ACC112 (cell line): ENCODE data around the gene C12orf75.
A peak's percentile ranks its signal among the peaks of the same experiment; 100 is the strongest.

Source experiments
- H2AFZ ChIP-seq: fragments of 200-600 bp; sonication (generic); one replicate; pipeline ENCODE4 v1.6.0; 2017; ENCODE audit warnings: antibody characterized with exemption, low read length; ENCODE audit not compliant: unreplicated experiment
- H3K27ac ChIP-seq: fragments of 200-600 bp; sonication (generic); 2 replicates; pipeline ENCODE4 v1.5.1; 2014; ENCODE audit warnings: low read depth, mild to moderate bottlenecking, antibody characterized with exemption, low read length, moderate library complexity
- H3K27me3 ChIP-seq: fragments of 200-600 bp; sonication (generic); 2 replicates; pipeline ENCODE4 v1.6.1; 2014; ENCODE audit warnings: mild to moderate bottlenecking, antibody characterized with exemption, low read length, moderate library complexity, mixed read lengths; ENCODE audit not compliant: insufficient read depth
- H3K36me3 ChIP-seq: fragments of 200-600 bp; sonication (generic); 2 replicates; pipeline ENCODE4 v1.6.1; 2016; ENCODE audit warnings: mild to moderate bottlenecking, antibody characterized with exemption, low read length, moderate library complexity, mixed read lengths; ENCODE audit not compliant: insufficient read depth
- H3K4me1 ChIP-seq: fragments of 200-600 bp; sonication (generic); one replicate; pipeline ENCODE4 v1.6.1; 2016; ENCODE audit warnings: low read length, mixed read lengths; ENCODE audit not compliant: insufficient read depth, unreplicated experiment, control insufficient read depth
- H3K4me3 ChIP-seq: fragments of 200-600 bp; sonication (generic); 2 replicates; pipeline ENCODE4 v1.5.1; 2014; ENCODE audit warnings: mild to moderate bottlenecking, low read depth, low read length
- H3K79me2 ChIP-seq: fragments of 200-600 bp; sonication (generic); one replicate; pipeline ENCODE4 v1.6.0; 2016; ENCODE audit warnings: low read length; ENCODE audit not compliant: control insufficient read depth, unreplicated experiment, insufficient read depth

C12orf75 gene

DNA sequence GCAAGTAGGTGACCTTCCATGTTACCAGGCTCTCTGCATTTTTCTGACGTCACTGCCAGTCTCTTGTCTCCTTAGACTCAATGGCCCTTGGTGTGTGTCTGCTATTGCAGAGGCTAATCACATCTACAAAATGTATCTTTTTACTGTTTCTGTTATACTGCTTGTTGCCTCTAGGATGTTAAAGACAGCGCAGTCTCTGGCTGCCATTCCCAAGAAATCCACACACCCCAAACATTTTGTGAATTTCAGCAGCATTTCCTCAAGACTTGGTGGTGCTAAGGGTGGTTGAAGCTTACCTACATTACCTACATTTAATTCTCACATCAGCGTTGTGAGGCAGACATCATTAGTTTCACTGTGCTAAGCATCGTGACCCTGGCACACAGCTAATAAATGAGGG, 87.2 kb downstream of the C12orf75 start:
- Histone ChIP-seq H3K79me2 (no peaks in the 10 kb centered on the region), H3K27ac (peak overlapping the region; percentile 36), H2AFZ (no peak overlapping the region), H3K36me3 (no peaks in the 10 kb centered on the region), H3K27me3 (no peaks in the 10 kb centered on the region), H3K4me1 (peaks cover 9% of the 10 kb centered on the region), H3K4me3 (no peak overlapping the region)

- H3K4me1 ChIP-seq = peaks cover 9% of the 10 kb centered on the region
- H3K27ac ChIP-seq = peak overlapping the region; percentile 36
- no peaks in the 10 kb centered on the region for H3K27me3 ChIP-seq
- no peak overlapping the region for H3K4me3 ChIP-seq
- peak overlapping the region; percentile 13 for H2AFZ ChIP-seq
- no peaks in the 10 kb centered on the region for H3K36me3 ChIP-seq
- H3K79me2 ChIP-seq = no peaks in the 10 kb centered on the region
Observed at GRCh38 chr12:105418229-105418628, 87.7 kb downstream of the C12orf75 start.

DNA sequence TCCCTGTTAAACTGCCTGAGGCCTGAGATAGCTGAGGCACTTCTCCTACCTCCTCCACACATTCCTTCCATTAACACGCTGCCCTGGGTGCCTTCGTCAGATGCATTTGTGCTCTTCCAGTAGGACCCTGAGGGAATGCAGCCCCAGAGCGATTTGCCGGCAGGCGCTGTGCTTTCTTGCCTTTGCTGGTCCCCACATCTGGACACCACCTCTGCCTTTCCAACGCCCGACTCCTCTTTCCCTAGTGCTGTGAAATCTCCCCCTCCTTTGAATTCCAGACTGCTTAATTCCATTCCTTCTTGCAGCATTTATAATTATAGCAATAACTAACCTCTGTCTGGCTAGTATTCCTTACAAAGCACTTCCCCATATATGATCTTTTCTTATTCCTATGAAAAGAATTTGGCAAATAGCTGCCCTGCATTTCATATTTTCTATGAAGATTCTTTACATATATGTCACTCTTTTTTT, 88.4 kb downstream of the C12orf75 start:
- Histone ChIP-seq H3K36me3 (no peaks in the 10 kb centered on the region), H3K4me3 (no peak overlapping the region), H3K27me3 (no peaks in the 10 kb centered on the region), H3K27ac (no peak overlapping the region), H3K4me1 (peaks cover 15% of the 10 kb centered on the region), H2AFZ (no peak overlapping the region), H3K79me2 (no peaks in the 10 kb centered on the region)

- H3K36me3 ChIP-seq = no peaks in the 10 kb centered on the region
- H3K4me1 ChIP-seq = peaks cover 16% of the 10 kb centered on the region
- no peak overlapping the region for H2AFZ ChIP-seq
- H3K27ac ChIP-seq = no peak overlapping the region
- H3K4me3 ChIP-seq = no peak overlapping the region
- H3K79me2 ChIP-seq = no peaks in the 10 kb centered on the region
- H3K27me3 ChIP-seq = no peaks in the 10 kb centered on the region
Observed at GRCh38 chr12:105419606-105420005, 89.1 kb downstream of the C12orf75 start.

DNA sequence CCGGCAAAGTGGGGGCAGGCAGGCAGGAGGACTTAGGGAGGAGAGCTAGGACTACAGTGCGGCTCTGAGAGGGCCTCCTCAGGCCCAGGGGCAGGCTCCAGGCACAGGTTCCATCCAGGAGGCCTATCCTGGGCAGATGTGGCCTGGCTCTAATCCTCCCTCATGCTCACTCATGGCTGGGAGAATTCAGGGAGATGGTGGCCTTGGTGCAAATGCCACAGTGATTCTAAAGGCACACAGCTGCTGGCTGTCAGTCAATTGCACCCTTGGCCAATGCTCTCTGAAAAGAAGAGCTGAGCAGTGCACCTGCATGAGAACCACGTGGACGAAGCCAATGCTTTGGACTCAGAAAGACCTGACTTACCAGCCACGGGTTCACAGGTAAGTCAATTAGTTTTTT, 89.6 kb downstream of the C12orf75 start:
- Histone ChIP-seq H3K36me3 (no peaks in the 10 kb centered on the region), H3K27ac (no peak overlapping the region), H3K27me3 (no peaks in the 10 kb centered on the region), H3K4me3 (no peak overlapping the region), H3K79me2 (no peaks in the 10 kb centered on the region), H3K4me1 (peaks cover 16% of the 10 kb centered on the region), H2AFZ (no peak overlapping the region)

DNA sequence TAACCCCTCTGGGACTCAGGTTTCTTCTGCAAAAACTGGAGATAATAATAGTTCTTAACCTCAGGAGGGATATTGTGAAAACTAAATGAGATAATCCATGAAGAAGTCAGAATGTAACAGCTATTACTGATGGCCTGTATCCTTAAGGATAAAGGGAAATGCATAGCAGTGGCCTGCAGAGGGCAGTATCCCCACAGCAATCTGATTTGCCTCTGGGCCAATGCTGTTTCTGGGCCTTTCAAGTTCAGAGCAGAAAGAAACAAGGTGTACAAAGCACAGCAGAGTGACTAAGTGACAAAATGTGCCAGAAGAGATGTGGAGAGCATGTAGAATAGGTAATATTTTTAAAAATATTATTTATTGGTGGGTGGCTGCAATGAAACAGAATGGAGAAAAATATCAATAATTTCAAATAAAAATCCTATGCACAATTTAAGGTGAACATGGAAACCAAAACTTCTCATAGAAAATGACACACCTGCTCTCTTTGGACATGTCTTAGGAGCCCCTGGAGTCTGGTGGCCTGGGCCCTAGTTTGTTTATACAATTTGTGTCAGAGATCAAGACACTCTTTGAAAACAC, 90.3 kb downstream of the C12orf75 start:
- no peak overlapping the region for H3K4me3 ChIP-seq
- no peaks in the 10 kb centered on the region for H3K79me2 ChIP-seq
- H3K4me1 ChIP-seq = peaks cover 16% of the 10 kb centered on the region
- H2AFZ ChIP-seq = no peak overlapping the region
- H3K36me3 ChIP-seq = no peaks in the 10 kb centered on the region
- H3K27me3 ChIP-seq = no peaks in the 10 kb centered on the region
- no peak overlapping the region for H3K27ac ChIP-seq
